Measurements from ENCODE around the gene ARRDC5. TPM values are rescaled to one million over a fixed set of nuclear protein-coding genes. Genes with fewer than 3 reads are reported as not detected.
"Not testable (repeated sequence)": the region's sequence is repeated elsewhere in the genome, so short reads cannot be mapped to it uniquely, and the experiment has no call there.

The ARRDC5 gene
- total and polyA plus RNA-seq, 10 donors: 1.4 to 9.4 (median 6.5) TPM

- Histone ChIP-seq H3K9me3 (no peaks in the 10 kb centered on the region), H3K4me1 (peaks cover 0 to 73% (median 34%) of the 10 kb centered on the region in 6 donors), H3K27ac (peak within 1 kb of the TSS; percentile 70 to 97 (median 91)), H3K27me3 (replicated peaks in 1 of 7) (no peaks in the 10 kb centered on the region), H3K36me3 (peaks cover 0 to 16% (median 0%) of the 10 kb centered on the region in 6 donors), H3K4me3 (peak within 1 kb of the TSS; percentile 58 to 91 (median 74))
- peak; percentile 97 for DNase-seq
- TF ChIP-seq CTCF (IDR thresholded peaks at IDR 0.05 in 8 of 11, conservative IDR thresholded peaks at IDR 0.05 in 3 of 11) (peak in 3 of 11 experiments; percentile 5 to 37 (median 22)), POLR2A (IDR thresholded peaks at IDR 0.05) (no peak), POLR2AphosphoS5 (IDR thresholded peaks at IDR 0.05) (peak; percentile 74 to 87 (median 82))
- 3 to 7% (median 5%) methylated on average over 20 to 46 of the region's 46 CpGs for WGBS, 5 donors
- intact Hi-C loops (cut with DNase I; ENCODE audit: low total_unique reads): no loop called here
These were observed 35.0 kb downstream of the ARRDC5 start, which contains the start of gene PLIN3 for GRCh38 chr19:4867534-4868285. PLIN3 (minus strand) TSS chr19:4867667; CDS start chr19:4861394, 6,273 bp downstream.

GRCh38 chr19:4866595-4867424 is 35.9 kb downstream of the ARRDC5 start:
- Histone ChIP-seq H3K27me3 (replicated peaks in 1 of 7) (no peaks in the 10 kb centered on the region), H3K27ac (peak overlapping the region; percentile 70 to 97 (median 91)), H3K9me3 (no peaks in the 10 kb centered on the region), H3K4me3 (peak overlapping the region; percentile 58 to 91 (median 74)), H3K4me1 (peaks cover 0 to 69% (median 29%) of the 10 kb centered on the region in 6 donors), H3K36me3 (peaks cover 0 to 25% (median 0%) of the 10 kb centered on the region in 6 donors)
- peak; percentile 93 for DNase-seq
- intact Hi-C loops (cut with DNase I; ENCODE audit: low total_unique reads): no loop called here
- WGBS, 5 donors: 1 to 3% (median 2%) methylated on average over 21 to 22 of the region's 22 CpGs
- TF ChIP-seq CTCF (IDR thresholded peaks at IDR 0.05 in 8 of 11, conservative IDR thresholded peaks at IDR 0.05 in 3 of 11) (peak in 1 of 11 experiments; percentile 12), POLR2A (IDR thresholded peaks at IDR 0.05) (no peak)

GRCh38 chr19:4861147-4861546 is 41.5 kb downstream of the ARRDC5 start:
- H3K4me3 ChIP-seq: no peak overlapping the region
- H3K27me3 ChIP-seq (replicated peaks in 1 of 7): no peaks in the 10 kb centered on the region
- no peak for DNase-seq
- peaks cover 0 to 25% (median 11%) of the 10 kb centered on the region in 6 donors for H3K4me1 ChIP-seq
- H3K9me3 ChIP-seq: no peaks in the 10 kb centered on the region
- H3K36me3 ChIP-seq: peaks cover 0 to 82% (median 47%) of the 10 kb centered on the region in 6 donors
- no peak overlapping the region for H3K27ac ChIP-seq
- intact Hi-C loops (cut with DNase I; ENCODE audit: low total_unique reads): no loop called here
- TF ChIP-seq POLR2AphosphoS5 (IDR thresholded peaks at IDR 0.05) (peak in 1 of 3 donors; percentile 40), POLR2A (IDR thresholded peaks at IDR 0.05) (no peak)
- 74 to 93% (median 86%) methylated on average over 4 to 10 of the region's 10 CpGs for WGBS, 5 donors

GRCh38 chr19:4859697-4860096 is 43.0 kb downstream of the ARRDC5 start:
- no peak for DNase-seq
- no peaks in the 10 kb centered on the region for H3K27me3 ChIP-seq (replicated peaks in 1 of 7)
- peaks cover 0 to 11% (median 2%) of the 10 kb centered on the region in 6 donors for H3K4me1 ChIP-seq
- no peak overlapping the region for H3K4me3 ChIP-seq
- H3K27ac ChIP-seq: no peak overlapping the region
- WGBS, 5 donors: 82 to 91% (median 90%) methylated on average over 11 of the region's 11 CpGs
- no peaks in the 10 kb centered on the region for H3K9me3 ChIP-seq
- intact Hi-C loops (cut with DNase I; ENCODE audit: low total_unique reads): no loop called here
- TF ChIP-seq POLR2A (IDR thresholded peaks at IDR 0.05): no peak
- peak in 1 of 3 donors; percentile 46 for TF ChIP-seq POLR2AphosphoS5 (IDR thresholded peaks at IDR 0.05)
- H3K36me3 ChIP-seq: peaks cover 0 to 92% (median 61%) of the 10 kb centered on the region in 6 donors

- intact Hi-C loops (cut with DNase I; ENCODE audit: low total_unique reads); DNase-seq; H3K4me3 ChIP-seq; H3K4me1 ChIP-seq; H3K9me3 ChIP-seq; H3K27ac ChIP-seq; H3K27me3 ChIP-seq (replicated peaks in 1 of 7): not testable (repeated sequence)
- peaks cover 0 to 100% (median 78%) of the 10 kb centered on the region in 6 donors for H3K36me3 ChIP-seq
- 88 to 97% (median 95%) methylated on average over 12 of the region's 12 CpGs for WGBS, 5 donors
These were observed 46.2 kb downstream of the ARRDC5 start for GRCh38 chr19:4856468-4856867.

- intact Hi-C loops (cut with DNase I; ENCODE audit: low total_unique reads): loop anchor here (5.0 kb wide), 1 partner anchor 46 kb away; no protein-coding TSS in a partner anchor
- not testable (repeated sequence) for H3K9me3 ChIP-seq; H3K27ac ChIP-seq; H3K27me3 ChIP-seq (replicated peaks in 1 of 7); DNase-seq; H3K4me1 ChIP-seq; H3K4me3 ChIP-seq
- WGBS, 5 donors: 86 to 95% (median 89%) methylated on average over 8 of the region's 8 CpGs
- peaks cover 0 to 100% (median 70%) of the 10 kb centered on the region in 6 donors for H3K36me3 ChIP-seq
These were observed 49.2 kb downstream of the ARRDC5 start for GRCh38 chr19:4853506-4853905.
